ENCODE results near the gene OPCML.

GRCh38 chr11:132895340-132895739 is 637.0 kb downstream of the OPCML start:
- TF ChIP-seq CTCF (IDR thresholded peaks at IDR 0.05) (no peak), POLR2A (IDR thresholded peaks at IDR 0.05) (no peak)
